PC-3 (cell line): ENCODE measurements around the gene PEX11B. TPM values are rescaled to one million over a fixed set of nuclear protein-coding genes. Genes with fewer than 3 reads are reported as not detected.
A peak's percentile ranks its signal among the peaks of the same experiment; 100 is the strongest.

ENCODE experiments used
- ATAC-seq: fragments of 200-7000 bp; cut with Tn5 transposase; 2 replicates; pipeline ENCODE4 v1.9.1; 2020; ENCODE audit warnings: mild to moderate bottlenecking, moderate library complexity
- BruUV-seq: library from RNA; stranded (reverse); fragments of 400-500 nt; replicated peaks from 2 replicates; lab custom pipeline; 2021; lab: Mats Ljungman, UMichigan
- CTCF ChIA-PET: fragments of 300-600 bp; sonication (Branson Sonifier 250); formaldehyde crosslinking; loops from one replicate; lab custom pipeline; 2022; ENCODE audit warnings: antibody characterized with exemption; lab: Charles Lee
- POLR2A ChIA-PET: fragments of 300-600 bp; sonication (Branson Sonifier 250); formaldehyde crosslinking; loops from one replicate; lab custom pipeline; 2022; ENCODE audit warnings: antibody characterized with exemption; ENCODE audit not compliant: unreplicated experiment; lab: Charles Lee
- DNase-seq: peaks from one replicate; pipeline ENCODE4 v3.0.0-alpha.2; 2015
- H2AFZ ChIP-seq: fragments of 300-600 bp; sonication (generic); 2 replicates; pipeline ENCODE4 v1.6.0; 2016; ENCODE audit warnings: antibody characterized with exemption, low read length
- H3F3A ChIP-seq: fragments of 300-600 bp; sonication (generic); one replicate; pipeline ENCODE4 v1.6.0; 2017; ENCODE audit warnings: antibody characterized with exemption, low read length, control low read depth, mild to moderate bottlenecking; ENCODE audit not compliant: unreplicated experiment
- H3K27ac ChIP-seq: fragments of 300-600 bp; sonication (generic); 2 replicates; pipeline ENCODE4 v1.5.1; 2016; ENCODE audit warnings: mild to moderate bottlenecking, low read length
- H3K27me3 ChIP-seq: fragments of 300-600 bp; sonication (generic); 2 replicates; pipeline ENCODE4 v1.6.1; 2016; ENCODE audit warnings: low read length, mixed read lengths
- H3K36me3 ChIP-seq: fragments of 300-600 bp; sonication (generic); 2 replicates; pipeline ENCODE4 v1.6.1; 2016; ENCODE audit warnings: low read depth, mixed run types, low read length, mixed read lengths
- H3K4me1 ChIP-seq: fragments of 300-600 bp; sonication (generic); 2 replicates; pipeline ENCODE4 v1.5.1; 2016; ENCODE audit warnings: low read length; ENCODE audit not compliant: insufficient read depth
- H3K4me2 ChIP-seq: fragments of 300-600 bp; sonication (generic); 2 replicates; pipeline ENCODE4 v1.6.0; 2016; ENCODE audit warnings: low read length
- H3K4me3 ChIP-seq: fragments of 300-600 bp; sonication (generic); 2 replicates; pipeline ENCODE4 v1.5.1; 2016; ENCODE audit warnings: mild to moderate bottlenecking, low read length, mixed read lengths
- H3K79me2 ChIP-seq: fragments of 300-600 bp; sonication (generic); 2 replicates; pipeline ENCODE4 v1.6.1; 2017; ENCODE audit warnings: low read length, mixed read lengths
- H3K9ac ChIP-seq: fragments of 300-600 bp; sonication (generic); 2 replicates; pipeline ENCODE4 v1.6.0; 2016; ENCODE audit warnings: mild to moderate bottlenecking, low read length
- H3K9me2 ChIP-seq: fragments of 300-600 bp; sonication (generic); replicated peaks from 2 replicates; pipeline ENCODE4 v1.6.1; 2016; ENCODE audit warnings: mixed run types, low read length, mixed read lengths
- H3K9me3 ChIP-seq: fragments of 300-600 bp; sonication (generic); 2 replicates; pipeline ENCODE4 v1.6.1; 2016; ENCODE audit warnings: low read length, mixed read lengths
- H4K20me1 ChIP-seq: fragments of 300-600 bp; sonication (generic); 2 replicates; pipeline ENCODE4 v1.6.1; 2016; ENCODE audit warnings: low read length, mixed read lengths
- CTCF ChIP-seq: fragments of 300-600 bp; sonication (generic); conservative IDR thresholded peaks from 2 replicates; pipeline ENCODE4 v1.5.1; 2017; ENCODE audit warnings: antibody characterized with exemption, low read depth, mild to moderate bottlenecking, low read length
- EZH2 ChIP-seq: fragments of 300-600 bp; sonication (generic); IDR thresholded peaks from one replicate; pipeline ENCODE4 v1.6.1; 2017; ENCODE audit warnings: antibody characterized with exemption, mild to moderate bottlenecking, low read length; ENCODE audit not compliant: unreplicated experiment
- EZH2phosphoT487 ChIP-seq: fragments of 300-600 bp; sonication (generic); IDR thresholded peaks from 2 replicates; pipeline ENCODE4 v1.6.1; 2018; ENCODE audit warnings: mild to moderate bottlenecking, antibody characterized with exemption, low read length, borderline replicate concordance
- intact Hi-C: fragments of 100-400 bp; cut with micrococcal nuclease; formaldehyde crosslinking; loops from 2 replicates; pipeline ENCODE4 v1.9.0; 2023
- total RNA-seq: library from RNA; depleted of rRNA; stranded (reverse); fragments of >200 nt; gene quantifications from 2 replicates; pipeline ENCODE4 v1.2.3, GENCODE V29; 2014

The PEX11B gene
- total RNA-seq, 1 experiment from 2014 or later, result 27.4 TPM

GRCh38 chr1:145879775-145880174 is 38.7 kb downstream of the PEX11B start:
- Histone ChIP-seq H3K79me2 (no peaks in the 10 kb centered on the region), H3F3A (no peaks in the 10 kb centered on the region), H3K9me2 (no peaks in the 10 kb centered on the region), H4K20me1 (no peaks in the 10 kb centered on the region), H3K9ac (no peak overlapping the region), H3K27me3 (no peaks in the 10 kb centered on the region), H3K36me3 (no peaks in the 10 kb centered on the region), H3K27ac (no peak overlapping the region), H3K4me2 (no peak overlapping the region), H3K4me3 (no peak overlapping the region), H2AFZ (no peak overlapping the region), H3K9me3 (no peaks in the 10 kb centered on the region), H3K4me1 (peaks cover 11% of the 10 kb centered on the region; the same call in 1 of the 2 replicates)
- POLR2A ChIA-PET, result no interaction called here
- CTCF ChIA-PET, result interaction anchor here (0.5 kb wide), 2 partner anchors 11 to 83 kb away, joined by 4 to 5 read pairs; no protein-coding TSS in a partner anchor
- no TSS peak for BruUV-seq
- TF ChIP-seq CTCF, result no peak
- TF ChIP-seq EZH2phosphoT487, result no peak
- TF ChIP-seq EZH2, result no peak
- DNase-seq (no peak), ATAC-seq (no peak; the same call in 1 of the 2 replicates)
- intact Hi-C loops, result no loop called here

- no TSS peak for BruUV-seq
- Histone ChIP-seq H3K9ac (no peak overlapping the region), H3K4me3 (no peak overlapping the region), H3K4me2 (no peak overlapping the region), H3K79me2 (no peaks in the 10 kb centered on the region), H3K27me3 (no peaks in the 10 kb centered on the region), H3K27ac (no peak overlapping the region), H3F3A (no peaks in the 10 kb centered on the region), H3K4me1 (peaks cover 11% of the 10 kb centered on the region; the same call in 1 of the 2 replicates), H3K36me3 (no peaks in the 10 kb centered on the region), H2AFZ (no peak overlapping the region), H4K20me1 (no peaks in the 10 kb centered on the region), H3K9me2 (no peaks in the 10 kb centered on the region), H3K9me3 (no peaks in the 10 kb centered on the region)
- TF ChIP-seq EZH2phosphoT487 (no peak), EZH2 (no peak), CTCF (no peak)
- CTCF ChIA-PET, result no interaction called here
- POLR2A ChIA-PET, result no interaction called here
- DNase-seq, result no peak
- intact Hi-C loops, result no loop called here
- ATAC-seq, result no peak; the same call in 1 of the 2 replicates
Measured at GRCh38 chr1:145878724-145879123, 39.8 kb downstream of the PEX11B start.

- Histone ChIP-seq H3K4me3 (no peak overlapping the region), H2AFZ (0 out of 2 replicates have a peak overlapping the region, but pooled peaks have one; percentile 7), H3K27me3 (no peaks in the 10 kb centered on the region), H3K27ac (no peak overlapping the region), H3K4me2 (no peak overlapping the region), H3K9me2 (no peaks in the 10 kb centered on the region), H3K79me2 (no peaks in the 10 kb centered on the region), H3F3A (no peaks in the 10 kb centered on the region), H3K9ac (no peak overlapping the region), H3K9me3 (no peaks in the 10 kb centered on the region), H3K36me3 (no peaks in the 10 kb centered on the region), H3K4me1 (peaks cover 11% of the 10 kb centered on the region; the same call in 1 of the 2 replicates), H4K20me1 (no peaks in the 10 kb centered on the region)
- ChIA-PET POLR2A (no interaction called here), CTCF (no interaction called here)
- intact Hi-C loops, result no loop called here
- TF ChIP-seq CTCF (no peak), EZH2 (no peak), EZH2phosphoT487 (no peak)
- DNase-seq (peak; percentile 33), ATAC-seq (no peak; the same call in 1 of the 2 replicates)
- BruUV-seq, result no TSS peak
Measured at GRCh38 chr1:145877923-145878486, 40.5 kb downstream of the PEX11B start.
